Omental fat pad (tissue), 4 donors: Measurements from ENCODE around the gene GPR75. TPM values are rescaled to one million over a fixed set of nuclear protein-coding genes. Genes with fewer than 3 reads are reported as not detected.

Source experiments
- ATAC-seq: fragments of 150-250 bp; one replicate; pipeline ENCODE4 v1.9.1; 2016; ENCODE audit warnings: mild to moderate bottlenecking, moderate library complexity; ENCODE audit not compliant: low FRiP score
- DNase-seq: peaks from one replicate; pipeline ENCODE4 v3.0.0-alpha.2; 2019; ENCODE audit warnings: low spot score
- small RNA-seq: library from RNA; depleted of rRNA; stranded (forward); fragments of <200 nt; gene quantifications from one replicate; pipeline ENCODE3, GENCODE V24; 2016
- total RNA-seq, 4 donors: library from RNA; depleted of rRNA; stranded (reverse); fragments of >200 nt; gene quantifications; one replicate each; pipeline ENCODE4 v1.1.0, GENCODE V29; 2016
- TF ChIP-seq, protein P1 (sequence below), 3 donors: fragments of 450-650 bp; IDR thresholded peaks; one replicate each; pipeline ENCODE4 v1.5.1; 2016 to 2017; ENCODE audit warnings: antibody characterized with exemption in 3 of 3, mild to moderate bottlenecking in 3 of 3, moderate library complexity in 2 of 3

Gene GPR75
- total RNA-seq, 4 donors from 2014 or later, result 2.0 to 12.1 (median 7.6) TPM

DNA sequence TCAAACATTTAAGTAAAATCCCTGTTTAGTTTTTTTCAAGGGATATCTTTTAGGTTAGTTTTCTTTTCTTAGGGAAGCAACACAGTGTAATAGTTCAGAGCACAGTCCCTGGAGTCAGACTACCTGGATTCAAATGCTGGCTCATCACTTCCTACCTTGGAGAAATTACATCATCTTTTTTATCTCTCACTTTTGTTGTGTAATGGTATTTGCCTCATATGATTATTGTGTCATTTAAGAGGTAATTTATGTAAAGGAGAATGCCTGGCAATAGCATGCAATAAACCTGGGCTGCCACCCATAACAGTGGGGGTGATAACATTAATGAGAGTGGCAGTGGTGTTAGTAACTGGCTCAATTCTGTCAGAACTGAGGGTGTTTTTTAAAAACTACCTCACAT lies 46.6 kb downstream of the GPR75 start:
- TF ChIP-seq, protein P1, sequence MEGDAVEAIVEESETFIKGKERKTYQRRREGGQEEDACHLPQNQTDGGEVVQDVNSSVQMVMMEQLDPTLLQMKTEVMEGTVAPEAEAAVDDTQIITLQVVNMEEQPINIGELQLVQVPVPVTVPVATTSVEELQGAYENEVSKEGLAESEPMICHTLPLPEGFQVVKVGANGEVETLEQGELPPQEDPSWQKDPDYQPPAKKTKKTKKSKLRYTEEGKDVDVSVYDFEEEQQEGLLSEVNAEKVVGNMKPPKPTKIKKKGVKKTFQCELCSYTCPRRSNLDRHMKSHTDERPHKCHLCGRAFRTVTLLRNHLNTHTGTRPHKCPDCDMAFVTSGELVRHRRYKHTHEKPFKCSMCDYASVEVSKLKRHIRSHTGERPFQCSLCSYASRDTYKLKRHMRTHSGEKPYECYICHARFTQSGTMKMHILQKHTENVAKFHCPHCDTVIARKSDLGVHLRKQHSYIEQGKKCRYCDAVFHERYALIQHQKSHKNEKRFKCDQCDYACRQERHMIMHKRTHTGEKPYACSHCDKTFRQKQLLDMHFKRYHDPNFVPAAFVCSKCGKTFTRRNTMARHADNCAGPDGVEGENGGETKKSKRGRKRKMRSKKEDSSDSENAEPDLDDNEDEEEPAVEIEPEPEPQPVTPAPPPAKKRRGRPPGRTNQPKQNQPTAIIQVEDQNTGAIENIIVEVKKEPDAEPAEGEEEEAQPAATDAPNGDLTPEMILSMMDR (IDR thresholded peaks at IDR 0.05), result no peak
- DNase-seq (no peak), ATAC-seq (no peak)

DNA sequence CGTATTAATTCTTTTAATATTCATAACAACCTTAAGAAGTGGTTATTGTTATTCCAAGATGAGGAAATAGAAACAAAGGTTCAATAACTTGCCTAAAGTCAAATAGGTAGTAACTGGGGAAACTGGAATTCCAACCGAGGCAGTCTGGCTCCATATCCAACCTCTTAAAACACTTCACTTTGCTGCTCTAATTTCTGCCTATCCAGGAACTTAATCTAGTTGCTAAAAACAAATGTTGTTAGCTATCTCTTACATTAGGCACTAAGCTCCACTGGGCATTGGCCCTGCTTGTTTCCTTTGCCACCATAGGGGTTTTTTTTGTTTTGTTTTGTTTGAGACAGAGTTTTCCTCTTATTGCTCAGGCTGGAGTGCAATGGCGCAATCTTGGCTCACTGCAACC lies 48.2 kb downstream of the GPR75 start:
- DNase-seq, result no peak
- TF ChIP-seq, protein P1 (IDR thresholded peaks at IDR 0.05), result no peak
- ATAC-seq, result no peak

Small RNA genes within 50 kb of the gene (small RNA-seq; reads per million reads assigned to genes)
- gene MIR3682, result not detected

Other genes with a start within 250 kb of the GPR75 start
- gene CHAC2, start 92.2 kb downstream of the GPR75 start, total RNA-seq, result 1 to 10 TPM; 3.2 to 7.2 (median 4.5) TPM
- 10 to 100 TPM in 3 of 4 donors, 1 to 10 TPM in 1; 7.0 to 24.9 (median 12.0) TPM for gene ASB3, start 73.0 kb downstream of the GPR75 start, total RNA-seq
- 10 to 100 TPM; 42.9 to 76.1 (median 48.5) TPM for gene ERLEC1, start 72.9 kb downstream of the GPR75 start, total RNA-seq
- gene PSME4, start 111.0 kb upstream of the GPR75 start, total RNA-seq, result 10 to 100 TPM; 35.8 to 97.9 (median 45.5) TPM